Measurements from ENCODE around the gene PIEZO1.
"Not testable (repeated sequence)": the region's sequence is repeated elsewhere in the genome, so short reads cannot be mapped to it uniquely, and the experiment has no call there.

Gene PIEZO1

GRCh38 chr16:88681709-88682451 is 103.1 kb downstream of the PIEZO1 start:
- no peak for DNase-seq

GRCh38 chr16:88681084-88681680 is 103.8 kb downstream of the PIEZO1 start:
- no peak for DNase-seq

GRCh38 chr16:88680554-88681083 is 104.4 kb downstream of the PIEZO1 start:
- no peak for DNase-seq

- DNase-seq, result no peak
Measured at GRCh38 chr16:88678224-88678979, 106.6 kb downstream of the PIEZO1 start.

GRCh38 chr16:88677721-88678120 is 107.3 kb downstream of the PIEZO1 start:
- DNase-seq, result no peak

- no peak for DNase-seq
Measured at GRCh38 chr16:88676502-88677242, 108.3 kb downstream of the PIEZO1 start.

- DNase-seq, result no peak
Measured at GRCh38 chr16:88673716-88674379, 111.2 kb downstream of the PIEZO1 start.

GRCh38 chr16:88672776-88673175 is 112.2 kb downstream of the PIEZO1 start:
- DNase-seq, result no peak

GRCh38 chr16:88671806-88672205 is 113.2 kb downstream of the PIEZO1 start:
- DNase-seq, result no peak

GRCh38 chr16:88669980-88670379 is 115.0 kb downstream of the PIEZO1 start:
- no peak for DNase-seq

GRCh38 chr16:88669493-88669892 is 115.5 kb downstream of the PIEZO1 start:
- not testable (repeated sequence) for DNase-seq

GRCh38 chr16:88667461-88667860 is 117.6 kb downstream of the PIEZO1 start:
- DNase-seq, result no peak

- DNase-seq, result no peak
Measured at GRCh38 chr16:88665570-88665969, 119.5 kb downstream of the PIEZO1 start.
